T1000 (cell line): ENCODE results near the gene CD58.

Source experiments
- DNase-seq: peaks from one replicate; lab custom pipeline; 2025; ENCODE audit warnings: mixed read lengths; lab: John Stamatoyannopoulos, UW

The CD58 gene

GRCh38 chr1:116508085-116508983 is 62.5 kb downstream of the CD58 start:
- DNase-seq: no peak

GRCh38 chr1:116507631-116508030 is 63.2 kb downstream of the CD58 start:
- no peak for DNase-seq

GRCh38 chr1:116506132-116507004 is 64.5 kb downstream of the CD58 start:
- DNase-seq: no peak

DNA sequence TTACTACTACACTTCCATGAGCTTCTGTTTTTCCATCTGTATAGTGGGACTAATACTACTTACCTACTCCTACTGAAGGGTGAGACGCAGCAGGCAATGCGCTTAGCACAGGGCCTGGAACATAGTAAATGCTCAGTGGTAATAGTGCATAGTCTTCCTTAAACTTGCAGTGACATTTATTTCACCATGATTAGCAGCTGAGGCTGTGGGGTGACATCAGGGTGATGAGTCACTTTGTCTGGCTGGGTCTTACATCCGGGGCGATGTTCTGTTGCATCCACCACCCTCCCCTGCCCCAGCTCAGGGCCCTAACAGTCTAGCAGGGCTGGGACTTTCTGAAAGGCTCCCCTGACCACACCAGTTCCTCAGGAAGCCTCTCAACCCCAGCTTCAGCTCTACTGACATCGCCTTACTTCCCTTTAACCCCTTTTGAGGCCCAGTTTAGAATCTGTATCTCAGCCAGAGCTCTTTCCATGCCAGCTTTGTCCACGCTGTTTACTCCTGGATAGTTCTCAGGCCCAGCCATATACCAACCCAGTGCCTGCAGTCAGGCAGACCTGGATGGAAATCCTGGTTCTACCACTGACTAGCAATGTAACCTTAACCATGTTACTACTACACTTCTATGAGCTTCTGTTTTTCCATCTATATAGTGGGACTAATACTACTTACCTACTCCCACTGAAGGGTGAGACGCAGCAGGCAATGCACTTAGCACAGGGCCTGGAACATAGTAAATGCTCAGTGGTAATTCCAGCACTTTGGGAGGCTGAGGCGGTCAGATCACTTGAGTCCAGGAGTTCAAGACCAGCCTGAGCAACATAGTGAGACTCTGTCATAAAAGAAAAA is 66.3 kb downstream of the CD58 start:
- no peak for DNase-seq

DNA sequence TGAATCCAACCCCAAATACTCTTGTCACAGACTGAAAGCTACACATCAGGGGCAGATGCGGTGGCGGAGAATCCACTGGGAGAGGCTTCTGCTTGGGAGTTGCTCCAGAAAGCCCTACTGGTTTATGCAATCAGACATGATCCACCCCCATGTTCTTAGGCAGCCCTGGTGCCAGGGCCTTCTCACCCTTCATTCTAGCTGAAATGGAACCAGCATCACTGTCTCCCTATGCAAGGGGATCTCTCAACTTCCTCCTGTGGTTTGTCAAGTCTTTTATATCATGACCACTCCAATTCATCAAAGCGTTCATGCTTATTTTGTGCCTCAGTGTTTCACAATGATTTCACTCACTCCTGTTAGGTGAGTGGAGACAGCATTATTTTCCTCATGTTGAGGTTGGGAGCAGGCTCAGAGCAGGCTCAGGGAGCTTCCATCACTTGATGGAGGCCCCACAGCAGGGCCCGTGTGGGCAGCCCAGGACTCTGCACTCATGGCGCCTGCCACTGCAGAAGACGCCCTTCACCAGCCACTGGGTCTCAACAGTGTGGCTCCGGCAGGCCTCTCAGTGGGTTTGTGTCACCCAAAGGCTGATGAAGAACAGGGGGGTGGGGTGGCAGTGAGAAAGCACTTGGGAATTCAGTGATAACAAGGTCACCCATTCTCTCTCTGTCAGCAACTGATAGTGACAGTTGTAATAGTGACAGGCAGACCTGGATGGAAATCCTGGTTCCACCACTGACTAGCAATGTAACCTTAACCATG is 67.1 kb downstream of the CD58 start:
- DNase-seq: no peak

- no peak for DNase-seq
Observed at GRCh38 chr1:116502671-116503314, 68.0 kb downstream of the CD58 start.

DNA sequence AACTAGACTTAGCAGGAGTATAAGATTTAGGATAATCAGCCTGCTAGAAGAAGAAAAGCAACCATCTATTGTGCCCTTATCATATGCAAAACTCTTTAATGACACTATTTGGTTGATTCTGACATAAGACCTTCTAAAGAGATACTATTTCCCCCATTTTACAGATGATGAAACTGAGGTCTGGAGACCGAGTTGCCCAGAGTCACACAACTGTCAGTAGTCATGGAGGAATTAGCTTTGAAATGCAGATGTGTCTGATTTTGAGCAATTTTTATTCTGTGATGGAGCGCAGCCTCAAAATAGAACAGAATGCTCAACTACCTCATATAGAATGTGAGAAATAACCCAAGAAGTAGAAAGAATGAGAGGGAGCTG is 69.0 kb downstream of the CD58 start:
- DNase-seq: no peak

- DNase-seq: no peak
Observed at GRCh38 chr1:116501125-116501869, 69.5 kb downstream of the CD58 start.

GRCh38 chr1:116498789-116499628 is 71.8 kb downstream of the CD58 start:
- peak; percentile 50 for DNase-seq

- DNase-seq: no peak
Observed at GRCh38 chr1:116497656-116498055, 73.2 kb downstream of the CD58 start.

GRCh38 chr1:116496898-116497297 is 73.9 kb downstream of the CD58 start:
- DNase-seq: no peak

DNA sequence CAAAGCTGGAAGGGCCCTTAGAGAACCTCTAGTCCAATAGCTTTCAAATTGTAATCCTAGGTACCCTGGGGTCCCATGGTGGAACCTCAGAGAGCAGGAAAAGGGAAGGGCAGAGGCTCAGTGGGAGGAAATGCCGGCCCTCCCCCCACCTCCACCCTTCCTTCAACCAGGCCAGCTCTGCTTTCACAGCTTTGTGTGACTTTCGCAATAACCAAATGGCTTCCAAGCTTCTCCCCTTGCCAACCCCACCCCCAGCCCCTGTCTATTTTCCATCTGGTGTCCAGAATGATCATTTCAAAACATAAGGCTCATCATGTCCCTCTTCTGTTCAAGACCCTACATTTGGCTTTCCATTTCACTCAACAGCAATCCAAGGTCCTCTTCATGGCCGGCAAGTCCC is 74.4 kb downstream of the CD58 start:
- no peak for DNase-seq

DNA sequence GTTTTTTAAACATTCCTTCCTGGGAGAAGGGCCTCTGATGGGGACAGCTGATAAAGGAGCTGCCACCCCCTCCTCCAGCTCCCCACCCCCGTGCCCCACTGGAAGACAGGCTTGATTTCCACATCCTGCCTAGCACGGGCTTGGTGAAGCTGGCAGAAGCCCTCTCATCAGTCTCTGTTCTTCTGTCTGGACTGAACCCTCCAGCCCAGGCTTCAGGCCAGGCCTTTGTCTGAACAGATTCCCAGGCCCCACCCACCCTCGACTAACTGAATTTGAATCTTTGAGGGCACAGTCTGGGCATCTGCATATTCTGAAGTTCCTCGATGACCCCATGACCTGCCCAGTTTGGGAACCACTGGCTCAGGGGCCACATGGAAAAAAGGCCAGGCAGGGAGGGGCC is 75.3 kb downstream of the CD58 start:
- DNase-seq: no peak

DNA sequence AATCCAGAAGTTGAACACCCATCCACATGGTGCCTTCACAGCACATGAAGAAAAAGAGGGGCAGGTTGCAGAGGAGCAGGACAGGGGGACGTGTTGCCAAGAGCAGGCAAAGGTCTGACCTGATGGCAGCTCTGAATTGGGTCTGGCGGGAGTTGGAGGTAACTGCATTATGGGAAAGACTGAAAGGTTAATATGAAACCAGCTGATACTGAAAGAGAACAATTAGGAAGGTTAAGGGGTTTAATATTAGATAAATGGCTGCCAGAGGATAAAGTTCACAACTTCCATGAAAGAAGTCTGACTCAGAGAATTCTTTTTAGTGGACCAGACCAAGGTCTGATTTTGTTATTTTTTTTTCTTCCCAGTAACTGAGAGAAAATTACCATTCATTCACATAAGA is 76.1 kb downstream of the CD58 start:
- no peak for DNase-seq

GRCh38 chr1:116494353-116494692 is 76.5 kb downstream of the CD58 start:
- no peak for DNase-seq

- DNase-seq: no peak
Observed at GRCh38 chr1:116493484-116494352, 77.1 kb downstream of the CD58 start.

- no peak for DNase-seq
Observed at GRCh38 chr1:116493036-116493435, 77.8 kb downstream of the CD58 start.

DNA sequence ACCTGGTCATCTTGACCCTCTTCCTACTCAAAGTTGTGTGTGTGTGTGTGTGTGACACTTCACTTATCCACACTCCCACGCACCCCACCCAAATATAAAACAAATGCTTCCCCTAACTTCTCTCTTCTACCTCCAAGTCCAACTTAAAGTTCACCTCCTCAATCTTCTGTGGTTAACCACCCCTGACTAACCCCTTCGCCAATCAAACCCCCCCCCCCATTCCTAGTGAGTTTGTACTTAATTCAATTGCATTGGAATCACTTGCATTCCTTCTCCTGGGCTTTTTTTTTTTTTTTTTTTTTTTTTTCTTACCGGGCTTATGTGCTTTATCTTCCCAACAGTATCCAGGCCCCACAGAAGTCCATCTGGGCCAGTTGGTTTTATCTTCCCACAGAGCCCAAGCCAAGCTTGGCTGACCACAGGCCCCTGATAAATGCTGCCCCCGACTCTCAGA is 78.4 kb downstream of the CD58 start:
- no peak for DNase-seq
